Adrenal gland (tissue), 5 donors: ENCODE results near the gene NFATC1.

Experiments used
- CTCF ChIP-seq, 6 experiments: fragments of 450-650 bp in 4 of 6; fragments of 200-600 bp in 2 of 6; sonication (generic) in 1 of 6; IDR thresholded peaks; 1 replicate in 5 of 6; 2 replicates in 1 of 6; pipeline versions ENCODE4 v1.5.1 to v1.8.0; 2016 to 2021; ENCODE audit warnings: antibody characterized with exemption in 6 of 6, mild to moderate bottlenecking in 2 of 6, moderate library complexity in 1 of 6
- POLR2A ChIP-seq, 2 donors: fragments of 450-650 bp; IDR thresholded peaks; one replicate each; pipeline ENCODE4 v1.6.1; 2017; ENCODE audit warnings: antibody characterized with exemption in 2 of 2, mild to moderate bottlenecking in 2 of 2, moderate library complexity in 1 of 2
- donor health status: DM: no; HTN: no; CAD: no.

DNA sequence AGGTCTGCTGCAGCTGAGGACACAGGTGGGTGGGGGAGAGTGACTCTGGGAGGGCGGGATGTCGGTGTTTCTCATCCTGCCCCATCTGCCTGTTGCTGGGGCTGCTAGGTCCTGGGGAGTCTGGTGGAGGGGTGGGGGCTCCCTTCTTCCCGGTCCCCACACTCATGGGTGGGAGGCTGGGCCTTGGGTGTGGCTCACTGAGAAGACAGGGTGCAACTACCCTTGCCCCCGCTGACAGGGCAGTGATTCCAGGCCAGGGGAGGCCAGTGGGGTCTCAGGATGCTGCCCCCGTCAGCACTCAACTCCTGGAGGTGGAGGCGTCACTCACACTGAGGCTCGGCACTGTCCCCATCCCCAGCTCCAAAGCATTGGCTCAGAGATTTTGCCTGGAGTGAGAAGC, 7.7 kb upstream of the NFATC1 start:
- TF ChIP-seq POLR2A (IDR thresholded peaks at IDR 0.05) (no peak), CTCF (IDR thresholded peaks at IDR 0.05) (no peak)
